ENCODE results near the gene SPEM3.
A peak's percentile ranks its signal among the peaks of the same experiment; 100 is the strongest.

Gene SPEM3

DNA sequence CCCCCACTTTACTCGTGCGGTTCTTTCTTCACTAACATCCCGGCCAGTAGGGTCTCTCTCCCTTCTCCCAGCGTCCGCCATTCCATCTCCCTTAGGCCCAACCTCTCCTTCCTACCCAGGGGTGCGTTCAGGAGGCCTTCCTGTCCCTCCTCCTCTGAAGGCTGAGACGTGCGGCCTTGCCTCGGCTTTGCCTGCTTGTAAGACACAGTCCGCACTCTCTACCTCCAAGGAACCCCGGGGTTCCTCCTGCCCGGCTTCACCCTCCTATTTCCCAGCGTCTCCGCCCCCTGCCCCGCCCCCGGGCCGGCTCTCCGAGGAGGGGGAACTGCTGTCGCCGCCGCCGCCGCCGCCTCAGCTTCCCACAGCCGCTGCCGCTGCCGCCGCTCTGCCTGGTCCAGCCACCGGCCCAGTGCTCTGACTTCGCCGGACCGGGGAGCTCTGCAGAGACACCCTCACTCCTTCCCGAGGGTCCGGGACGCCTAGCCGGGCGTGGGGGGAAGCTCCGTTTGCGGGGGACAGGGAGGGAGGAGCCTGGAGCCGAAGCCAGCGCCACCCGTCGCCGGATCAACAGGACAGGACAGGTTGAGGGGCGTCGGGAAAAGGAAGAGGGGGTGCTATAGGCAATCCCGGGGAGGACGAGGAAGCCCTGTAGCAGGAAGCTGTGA lies 9.4 kb downstream of the SPEM3 start:
- H3K36me3 ChIP-seq (ENCODE audit: insufficient read depth, low read length), result no peaks in the 10 kb centered on the region
- H3K9me2 ChIP-seq (replicated peaks; ENCODE audit: low read depth, low read length), result no peaks in the 10 kb centered on the region
- peaks cover 43% of the 10 kb centered on the region; the same call in 1 of the 2 replicates for H3K79me2 ChIP-seq (ENCODE audit: insufficient read depth, low read length)
- no peaks in the 10 kb centered on the region; the same call in 1 of the 2 replicates for H3F3A ChIP-seq (ENCODE audit: low read depth)
- H4K20me1 ChIP-seq (ENCODE audit: insufficient read depth, low read length, poor library complexity, severe bottlenecking), result peaks cover 13% of the 10 kb centered on the region
- no peaks in the 10 kb centered on the region for H3K9me3 ChIP-seq (ENCODE audit: insufficient read depth, low read depth, low read length)
- H3K4me1 ChIP-seq (ENCODE audit: insufficient read depth, low read length, poor library complexity, severe bottlenecking), result peaks cover 27% of the 10 kb centered on the region
- peak overlapping the region; percentile 94 for H3K4me3 ChIP-seq (ENCODE audit: low read length, poor library complexity, severe bottlenecking)
- no peak overlapping the region for H2AFZ ChIP-seq (ENCODE audit: low read length)
- TF ChIP-seq CTCF (conservative IDR thresholded peaks at IDR 0.05; ENCODE audit: low read length) (no peak), EZH2phosphoT487 (IDR thresholded peaks at IDR 0.05; ENCODE audit: borderline replicate concordance) (no peak)
- H3K27me3 ChIP-seq (ENCODE audit: insufficient read depth, low read length, poor library complexity, severe bottlenecking), result no peaks in the 10 kb centered on the region
- H3K4me2 ChIP-seq (ENCODE audit: low read depth, low read length, poor library complexity, severe bottlenecking), result peak overlapping the region; percentile 85
- H3K9ac ChIP-seq (ENCODE audit: low read depth, low read length, poor library complexity, severe bottlenecking), result peak overlapping the region; percentile 45

GRCh38 chr17:7438656-7439460 lies 10.2 kb downstream of the SPEM3 start:
- Histone ChIP-seq H3K4me1 (ENCODE audit: insufficient read depth, low read length, poor library complexity, severe bottlenecking) (peaks cover 27% of the 10 kb centered on the region), H4K20me1 (ENCODE audit: insufficient read depth, low read length, poor library complexity, severe bottlenecking) (peaks cover 13% of the 10 kb centered on the region), H3F3A (ENCODE audit: low read depth) (no peaks in the 10 kb centered on the region; the same call in 1 of the 2 replicates), H3K9me3 (ENCODE audit: insufficient read depth, low read depth, low read length) (no peaks in the 10 kb centered on the region), H3K79me2 (ENCODE audit: insufficient read depth, low read length) (peaks cover 43% of the 10 kb centered on the region; the same call in 1 of the 2 replicates), H3K4me2 (ENCODE audit: low read depth, low read length, poor library complexity, severe bottlenecking) (peak overlapping the region; percentile 85), H3K27me3 (ENCODE audit: insufficient read depth, low read length, poor library complexity, severe bottlenecking) (no peaks in the 10 kb centered on the region), H2AFZ (ENCODE audit: low read length) (no peak overlapping the region), H3K4me3 (ENCODE audit: low read length, poor library complexity, severe bottlenecking) (peak overlapping the region; percentile 94), H3K9ac (ENCODE audit: low read depth, low read length, poor library complexity, severe bottlenecking) (peak overlapping the region; percentile 45), H3K36me3 (ENCODE audit: insufficient read depth, low read length) (no peaks in the 10 kb centered on the region), H3K9me2 (replicated peaks; ENCODE audit: low read depth, low read length) (no peaks in the 10 kb centered on the region)
- TF ChIP-seq EZH2phosphoT487 (IDR thresholded peaks at IDR 0.05; ENCODE audit: borderline replicate concordance) (no peak), CTCF (conservative IDR thresholded peaks at IDR 0.05; ENCODE audit: low read length) (no peak)

DNA sequence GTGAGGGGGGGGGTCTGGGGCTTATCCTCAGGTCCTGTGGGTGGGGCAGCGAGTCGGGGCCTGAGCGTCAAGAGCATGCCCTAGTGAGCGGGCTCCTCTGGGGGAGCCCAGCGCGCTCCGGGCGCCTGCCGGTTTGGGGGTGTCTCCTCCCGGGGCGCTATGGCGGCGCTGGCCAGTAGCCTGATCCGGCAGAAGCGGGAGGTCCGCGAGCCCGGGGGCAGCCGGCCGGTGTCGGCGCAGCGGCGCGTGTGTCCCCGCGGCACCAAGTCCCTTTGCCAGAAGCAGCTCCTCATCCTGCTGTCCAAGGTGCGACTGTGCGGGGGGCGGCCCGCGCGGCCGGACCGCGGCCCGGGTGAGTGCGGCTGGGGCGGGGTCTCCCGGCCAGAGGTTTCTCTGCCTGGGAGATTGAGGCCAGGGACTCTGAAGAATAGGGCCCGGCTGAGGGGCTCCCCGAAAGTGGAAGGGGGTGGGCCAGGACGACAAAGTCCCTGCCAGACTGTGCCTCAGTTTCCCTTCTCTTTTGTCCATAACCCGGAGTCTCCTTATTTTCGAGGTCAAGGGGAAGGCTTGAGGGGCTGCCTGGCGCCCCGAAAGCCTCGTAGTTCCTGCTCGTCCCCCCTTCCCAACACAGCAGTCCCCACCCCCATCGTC lies 10.9 kb downstream of the SPEM3 start, which contains the start of gene FGF11:
TSS of gene FGF11 (plus strand) at position 51 of the 651 bp plus-strand sequence. CDS start at position 160, 109 bp downstream.
- TF ChIP-seq CTCF (conservative IDR thresholded peaks at IDR 0.05; ENCODE audit: low read length), result no peak
- TF ChIP-seq EZH2phosphoT487 (IDR thresholded peaks at IDR 0.05; ENCODE audit: borderline replicate concordance), result no peak
- Histone ChIP-seq H3K4me1 (ENCODE audit: insufficient read depth, low read length, poor library complexity, severe bottlenecking) (peaks cover 30% of the 10 kb centered on the region), H4K20me1 (ENCODE audit: insufficient read depth, low read length, poor library complexity, severe bottlenecking) (peaks cover 13% of the 10 kb centered on the region), H3K36me3 (ENCODE audit: insufficient read depth, low read length) (no peaks in the 10 kb centered on the region), H3K27me3 (ENCODE audit: insufficient read depth, low read length, poor library complexity, severe bottlenecking) (no peaks in the 10 kb centered on the region), H3K4me3 (ENCODE audit: low read length, poor library complexity, severe bottlenecking) (peak within 1 kb of the TSS; percentile 94), H3K9ac (ENCODE audit: low read depth, low read length, poor library complexity, severe bottlenecking) (peak within 1 kb of the TSS; percentile 90), H3K9me3 (ENCODE audit: insufficient read depth, low read depth, low read length) (no peaks in the 10 kb centered on the region), H3K79me2 (ENCODE audit: insufficient read depth, low read length) (peaks cover 43% of the 10 kb centered on the region; the same call in 1 of the 2 replicates), H3K9me2 (replicated peaks; ENCODE audit: low read depth, low read length) (no peaks in the 10 kb centered on the region), H2AFZ (ENCODE audit: low read length) (peak within 1 kb of the TSS; percentile 71), H3F3A (ENCODE audit: low read depth) (no peaks in the 10 kb centered on the region; the same call in 1 of the 2 replicates), H3K4me2 (ENCODE audit: low read depth, low read length, poor library complexity, severe bottlenecking) (peak within 1 kb of the TSS; percentile 85)
